ENCODE data around the gene NT5DC2. TPM values are rescaled to one million over a fixed set of nuclear protein-coding genes. Genes with fewer than 3 reads are reported as not detected.
A peak's percentile ranks its signal among the peaks of the same experiment; 100 is the strongest.

The NT5DC2 gene
- total and polyA plus RNA-seq, 7 donors: 9.0 to 32.8 (median 15.7) TPM

DNA sequence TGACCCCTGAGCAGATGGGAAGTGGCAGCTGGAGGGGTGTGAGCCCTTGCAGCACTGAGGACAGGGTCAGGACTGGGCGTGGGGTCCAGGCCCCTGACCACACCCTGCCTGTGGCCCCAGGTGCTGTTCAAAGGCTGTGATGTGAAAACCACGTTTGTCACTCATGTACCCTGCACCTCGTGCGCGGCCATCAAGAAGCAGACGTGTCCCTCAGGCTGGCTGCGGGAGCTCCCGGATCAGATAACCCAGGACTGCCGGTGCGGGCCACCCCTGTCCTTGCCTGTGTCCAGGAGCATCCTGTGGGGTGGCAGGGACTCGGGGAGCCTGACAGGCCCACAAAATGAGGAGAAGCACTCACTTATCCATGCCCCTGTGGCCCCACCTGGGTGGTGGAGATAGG lies 32.6 kb downstream of the NT5DC2 start:
- Histone ChIP-seq H3K9me3 (no peaks in the 10 kb centered on the region), H3K27me3 (no peaks in the 10 kb centered on the region), H3K4me3 (no peak overlapping the region), H3K27ac (no peak overlapping the region), H3K4me1 (peaks cover 0 to under 1% (median 0%) of the 10 kb centered on the region in 4 donors), H3K36me3 (no peaks in the 10 kb centered on the region)
- no peak for TF ChIP-seq POLR2AphosphoS5 (IDR thresholded peaks at IDR 0.05)
- no peak for TF ChIP-seq EP300 (IDR thresholded peaks at IDR 0.05)
- TF ChIP-seq POLR2A (IDR thresholded peaks at IDR 0.05): no peak
- TF ChIP-seq, protein P1, sequence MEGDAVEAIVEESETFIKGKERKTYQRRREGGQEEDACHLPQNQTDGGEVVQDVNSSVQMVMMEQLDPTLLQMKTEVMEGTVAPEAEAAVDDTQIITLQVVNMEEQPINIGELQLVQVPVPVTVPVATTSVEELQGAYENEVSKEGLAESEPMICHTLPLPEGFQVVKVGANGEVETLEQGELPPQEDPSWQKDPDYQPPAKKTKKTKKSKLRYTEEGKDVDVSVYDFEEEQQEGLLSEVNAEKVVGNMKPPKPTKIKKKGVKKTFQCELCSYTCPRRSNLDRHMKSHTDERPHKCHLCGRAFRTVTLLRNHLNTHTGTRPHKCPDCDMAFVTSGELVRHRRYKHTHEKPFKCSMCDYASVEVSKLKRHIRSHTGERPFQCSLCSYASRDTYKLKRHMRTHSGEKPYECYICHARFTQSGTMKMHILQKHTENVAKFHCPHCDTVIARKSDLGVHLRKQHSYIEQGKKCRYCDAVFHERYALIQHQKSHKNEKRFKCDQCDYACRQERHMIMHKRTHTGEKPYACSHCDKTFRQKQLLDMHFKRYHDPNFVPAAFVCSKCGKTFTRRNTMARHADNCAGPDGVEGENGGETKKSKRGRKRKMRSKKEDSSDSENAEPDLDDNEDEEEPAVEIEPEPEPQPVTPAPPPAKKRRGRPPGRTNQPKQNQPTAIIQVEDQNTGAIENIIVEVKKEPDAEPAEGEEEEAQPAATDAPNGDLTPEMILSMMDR (IDR thresholded peaks at IDR 0.05): no peak
- intact Hi-C loops (cut with DNase I): no loop called here
- DNase-seq: no peak
- 62 to 79% methylated on average over 11 of the region's 11 CpGs for WGBS, 2 donors

DNA sequence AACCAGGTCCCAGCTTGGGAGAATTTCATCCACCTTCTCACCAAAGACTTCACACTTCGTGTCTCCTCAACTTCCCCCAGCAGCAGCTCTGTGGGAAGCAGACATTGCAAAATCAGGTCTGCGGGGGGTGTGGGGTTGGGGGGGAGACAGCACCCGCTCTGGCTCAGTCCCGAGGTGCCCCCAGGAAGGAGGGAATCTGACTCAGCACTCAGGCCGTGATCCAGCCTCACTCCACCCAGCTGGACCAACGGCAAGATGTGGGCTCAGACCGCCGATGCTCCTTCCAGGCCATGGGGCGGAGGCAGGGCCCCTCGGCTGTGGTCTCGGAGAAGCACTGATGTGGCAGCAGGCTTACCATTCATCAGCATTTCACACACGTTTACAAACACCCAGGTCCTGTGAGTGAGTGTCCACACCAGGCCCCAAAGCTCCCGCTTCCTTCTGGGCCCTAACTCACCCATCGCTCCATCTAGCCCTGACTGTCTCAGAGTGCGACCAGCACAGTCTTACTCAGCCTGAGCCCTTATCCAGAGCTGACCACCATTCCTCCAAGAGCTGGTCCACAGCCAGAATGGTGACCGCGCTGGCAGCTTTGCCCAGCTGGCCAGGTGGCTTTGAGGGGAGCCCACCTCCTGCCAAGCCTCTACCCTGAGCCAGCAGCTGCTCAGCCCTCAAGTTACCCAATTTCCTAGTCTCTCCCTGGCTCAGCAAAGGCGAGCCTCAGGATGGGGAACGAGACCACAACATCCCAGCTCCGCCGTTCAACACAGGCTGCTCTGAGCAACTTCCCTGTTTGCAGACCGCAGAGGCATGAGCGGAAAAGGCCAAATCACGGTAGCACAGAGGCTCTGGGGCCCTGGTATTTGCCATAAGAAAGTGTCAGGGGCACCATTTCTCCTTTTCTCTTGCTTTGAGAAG lies 35.3 kb downstream of the NT5DC2 start:
- no peaks in the 10 kb centered on the region for H3K27me3 ChIP-seq
- TF ChIP-seq EP300 (IDR thresholded peaks at IDR 0.05): no peak
- TF ChIP-seq, protein P1 (IDR thresholded peaks at IDR 0.05): no peak
- TF ChIP-seq POLR2A (IDR thresholded peaks at IDR 0.05): no peak
- no peak for TF ChIP-seq POLR2AphosphoS5 (IDR thresholded peaks at IDR 0.05)
- 52 to 75% methylated on average over 24 of the region's 24 CpGs for WGBS, 2 donors
- H3K27ac ChIP-seq: peak overlapping the region in 1 of 4 donors; percentile 38
- peaks cover 0 to 1% (median 0%) of the 10 kb centered on the region in 4 donors for H3K36me3 ChIP-seq
- intact Hi-C loops (cut with DNase I): no loop called here
- peaks cover 0 to 21% (median 8%) of the 10 kb centered on the region in 4 donors for H3K4me1 ChIP-seq
- H3K9me3 ChIP-seq: no peaks in the 10 kb centered on the region
- H3K4me3 ChIP-seq: no peak overlapping the region
- peak; percentile 83 for DNase-seq

DNA sequence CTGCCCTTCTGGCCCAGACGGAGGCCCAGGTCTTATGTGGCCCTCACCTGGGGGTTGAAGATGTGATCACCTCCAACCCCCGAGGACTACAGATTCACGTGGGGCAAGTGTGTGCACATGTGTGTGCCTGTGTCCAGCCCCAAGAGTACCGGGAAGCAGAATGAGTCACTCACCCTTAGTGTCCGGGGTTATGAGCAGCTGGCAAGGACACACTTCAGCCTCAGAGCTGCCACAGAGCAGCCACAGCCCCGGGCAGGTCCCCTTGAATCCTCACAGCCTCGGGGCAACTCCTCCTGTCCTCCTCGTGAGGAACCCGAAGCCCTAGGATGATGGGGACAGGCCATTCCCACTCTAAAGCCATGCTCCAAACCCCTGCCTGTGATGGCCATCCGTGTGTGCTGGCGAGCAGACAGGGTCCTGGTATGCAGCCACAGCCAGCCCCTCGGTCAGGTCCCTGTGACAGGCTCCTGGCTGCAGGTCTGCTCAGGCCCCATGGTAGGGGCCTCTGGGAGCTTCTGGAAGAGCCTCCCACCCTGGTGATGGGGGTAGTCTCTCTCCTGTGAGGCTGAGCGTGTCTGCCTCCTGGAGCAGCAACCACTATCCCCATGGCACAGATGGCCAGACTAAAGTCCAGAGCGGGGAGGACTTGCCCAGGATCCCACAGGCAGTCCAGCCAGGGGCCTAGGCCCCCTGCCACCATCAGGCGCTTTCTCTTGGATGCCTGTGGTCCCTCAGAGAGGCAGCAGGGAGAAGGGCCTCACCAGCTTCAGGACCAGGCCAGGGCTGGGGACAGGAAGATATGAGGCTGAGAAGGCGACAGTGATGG lies 37.7 kb downstream of the NT5DC2 start:
- Histone ChIP-seq H3K9me3 (no peaks in the 10 kb centered on the region), H3K36me3 (peaks cover 14 to 25% (median 22%) of the 10 kb centered on the region in 4 donors), H3K27ac (peak overlapping the region; percentile 48 to 74 (median 52)), H3K4me3 (peak overlapping the region; percentile 16 to 47 (median 27)), H3K27me3 (no peaks in the 10 kb centered on the region), H3K4me1 (peaks cover 0 to 21% (median 8%) of the 10 kb centered on the region in 4 donors)
- no peak for DNase-seq
- 66 to 75% methylated on average over 16 of the region's 16 CpGs for WGBS, 2 donors
- TF ChIP-seq POLR2A (IDR thresholded peaks at IDR 0.05) (no peak), POLR2AphosphoS5 (IDR thresholded peaks at IDR 0.05) (peak in 1 of 4 donors; percentile 33)
- intact Hi-C loops (cut with DNase I): no loop called here

DNA sequence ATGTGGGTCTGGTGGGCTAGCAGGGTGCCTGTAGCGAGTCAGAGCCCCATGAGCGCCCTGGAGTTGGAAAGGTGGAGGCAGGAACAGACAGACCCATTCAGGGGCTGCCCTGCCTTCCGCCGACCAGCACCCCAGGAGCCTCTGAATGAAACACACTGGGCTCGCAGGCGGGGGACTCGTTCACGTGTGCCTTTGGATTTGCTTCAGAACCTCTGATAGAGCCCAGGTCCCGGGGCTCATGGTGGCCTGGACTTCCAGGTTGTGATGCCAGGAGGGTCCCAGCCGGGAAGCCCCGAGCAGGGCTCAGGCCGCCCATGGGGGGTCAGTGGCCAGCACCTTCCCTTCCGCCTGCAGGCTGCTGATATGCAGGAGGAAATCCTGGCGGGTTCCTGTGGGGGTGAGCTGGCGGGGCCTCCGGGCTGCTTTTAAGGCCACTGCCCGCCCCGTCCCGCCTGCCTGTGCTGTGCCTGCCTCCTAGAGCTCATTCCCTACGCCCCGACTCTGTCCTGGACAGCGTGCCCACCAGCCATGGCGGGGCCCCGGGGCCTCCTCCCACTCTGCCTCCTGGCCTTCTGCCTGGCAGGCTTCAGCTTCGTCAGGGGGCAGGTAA lies 38.7 kb downstream of the NT5DC2 start, which contains the start of gene STAB1:
Gene STAB1 (plus strand): TSS at position 453 of the 610 bp plus-strand sequence. CDS start 76 bp downstream, at position 529.
- peak within 1 kb of the TSS; percentile 48 to 74 (median 52) for H3K27ac ChIP-seq
- peak; percentile 79 for DNase-seq
- intact Hi-C loops (cut with DNase I): no loop called here
- peak within 1 kb of the TSS; percentile 16 to 47 (median 27) for H3K4me3 ChIP-seq
- TF ChIP-seq POLR2AphosphoS5 (IDR thresholded peaks at IDR 0.05) (peak in 3 of 4 donors; percentile 30 to 59 (median 33)), POLR2A (IDR thresholded peaks at IDR 0.05) (no peak)
- H3K36me3 ChIP-seq: peaks cover 24 to 35% (median 29%) of the 10 kb centered on the region in 4 donors
- H3K4me1 ChIP-seq: peaks cover 0 to 22% (median 11%) of the 10 kb centered on the region in 4 donors
- no peaks in the 10 kb centered on the region for H3K9me3 ChIP-seq
- H3K27me3 ChIP-seq: no peaks in the 10 kb centered on the region
- 53 to 76% methylated on average over 25 of the region's 25 CpGs for WGBS, 2 donors

DNA sequence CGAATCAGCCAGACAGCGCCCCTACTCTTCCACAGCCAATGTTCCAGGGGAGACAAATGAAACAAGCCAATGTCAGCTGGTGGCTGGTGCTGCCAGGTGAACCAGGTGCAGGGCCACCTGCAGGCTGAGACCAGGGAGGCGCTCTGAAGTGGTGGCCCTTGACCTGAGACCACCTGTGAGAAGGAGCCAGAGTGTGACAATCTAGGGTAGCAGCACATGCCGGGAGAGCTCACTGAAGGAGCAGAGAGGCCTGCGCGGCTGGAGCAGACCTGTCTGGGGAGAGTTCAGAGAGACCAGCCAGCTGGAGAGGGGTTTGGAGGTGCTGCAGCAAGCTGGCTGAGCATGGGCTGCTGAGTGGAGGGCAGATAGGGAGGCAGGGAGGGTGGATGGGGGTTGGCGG lies 39.2 kb downstream of the NT5DC2 start:
- 86% methylated on average over 7 of the region's 7 CpGs for WGBS, 2 donors
- Histone ChIP-seq H3K27ac (peak overlapping the region; percentile 48 to 74 (median 52)), H3K4me3 (peak overlapping the region in 1 of 4 donors; percentile 47)

More for the DNA sequence above, 39.2 kb downstream of the NT5DC2 start:
- H3K9me3 ChIP-seq: no peaks in the 10 kb centered on the region
- intact Hi-C loops (cut with DNase I): no loop called here
- TF ChIP-seq POLR2A (IDR thresholded peaks at IDR 0.05) (no peak), EP300 (IDR thresholded peaks at IDR 0.05) (no peak), POLR2AphosphoS5 (IDR thresholded peaks at IDR 0.05) (no peak)
- TF ChIP-seq, protein P1 (IDR thresholded peaks at IDR 0.05): no peak
- H3K27me3 ChIP-seq: no peaks in the 10 kb centered on the region
- peaks cover 0 to 26% (median 11%) of the 10 kb centered on the region in 4 donors for H3K4me1 ChIP-seq
- H3K36me3 ChIP-seq: peaks cover 29 to 41% (median 35%) of the 10 kb centered on the region in 4 donors
- DNase-seq: no peak

Measured in sigmoid colon (tissue), 7 donors.